A549 (cell line): ENCODE results near the gene PPP4R2. TPM values are rescaled to one million over a fixed set of nuclear protein-coding genes. Genes with fewer than 3 reads are reported as not detected.

ENCODE experiments used
- ATAC-seq, 2 experiments: fragments of 200-7000 bp in 1 of 2; fragments of >200 bp in 1 of 2; cut with Nextera tagmentation in 1 of 2; cut with Tn5 transposase in 1 of 2; 3 replicates each; pipeline versions ENCODE4 v1.8.0 to v1.9.1; 2018 to 2020; ENCODE audit warnings: mild to moderate bottlenecking in 1 of 2, moderate library complexity in 1 of 2
- CTCF ChIA-PET: fragments of 300-600 bp; sonication (Branson Sonifier 250); formaldehyde crosslinking; extraction: SDS; loops from one replicate; lab custom pipeline; 2021; ENCODE audit warnings: antibody characterized with exemption, inconsistent platforms; lab: Yijun Ruan, JAX
- POLR2A ChIA-PET: fragments of 350-600 bp; formaldehyde crosslinking; extraction: SDS; loops from one replicate; lab custom pipeline; 2021; ENCODE audit warnings: antibody characterized with exemption, inconsistent platforms; lab: Yijun Ruan, JAX
- DNase-seq, 2 experiments: peaks; one replicate each; pipeline versions ENCODE4 v3.0.0 to v3.0.0-alpha.2; 2011 to 2016; ENCODE audit warnings: low read depth in 1 of 2, low spot score in 1 of 2
- FAIRE-seq: peaks from 2 replicates; lab custom pipeline; 2011; peaks lifted over from hg19 to GRCh38; lab: Jason Lieb, UNC
- H3K27ac ChIP-seq, 2 experiments: fragments of >200 bp; sonication (Bioruptor Twin); formaldehyde crosslinking; 3 replicates each; pipeline ENCODE4 v1.5.1; 2016 to 2017
- H3K4me1 ChIP-seq: fragments of >200 bp; sonication (Bioruptor Twin); formaldehyde crosslinking; 3 replicates; pipeline ENCODE4 v1.6.1; 2016
- H3K4me2 ChIP-seq: fragments of >200 bp; sonication (Bioruptor Twin); formaldehyde crosslinking; 3 replicates; pipeline ENCODE4 v1.6.1; 2016
- H3K4me3 ChIP-seq: fragments of >200 bp; sonication (Bioruptor Twin); formaldehyde crosslinking; 3 replicates; pipeline ENCODE4 v1.5.1; 2016
- H3K9me3 ChIP-seq: fragments of >200 bp; sonication (Bioruptor Twin); formaldehyde crosslinking; 3 replicates; pipeline ENCODE4 v1.6.1; 2016
- BCL3 ChIP-seq: fragments of >200 bp; sonication (Bioruptor Twin); formaldehyde crosslinking; IDR thresholded peaks from 3 replicates; pipeline ENCODE4 v1.6.1; 2016
- CBX8 ChIP-seq: fragments of 200-600 bp; sonication (generic); IDR thresholded peaks from 2 replicates; pipeline ENCODE4 v1.6.1; 2016
- CTCF ChIP-seq: fragments of >200 bp; sonication (Bioruptor Twin); formaldehyde crosslinking; IDR thresholded peaks from 3 replicates; pipeline ENCODE4 v1.5.1; 2016
- EHF ChIP-seq: fragments of 250-450 bp; sonication (Bioruptor Pico); IDR thresholded peaks from 2 replicates; pipeline ENCODE4 v1.5.0; 2020; ENCODE audit warnings: mild to moderate bottlenecking
- FOSB ChIP-seq: fragments of 250-450 bp; sonication (Bioruptor Pico); IDR thresholded peaks from 2 replicates; pipeline ENCODE4 v1.5.0; 2020; ENCODE audit warnings: mild to moderate bottlenecking, moderate library complexity
- FOSL2 ChIP-seq, 2 experiments: fragments of 450-650 bp in 1 of 2; fragments of >200 bp in 1 of 2; sonication (Bioruptor Twin) in 1 of 2; formaldehyde crosslinking; IDR thresholded peaks; 2 replicates each; pipeline versions ENCODE4 v1.5.0 to v1.6.1; 2016 to 2020; ENCODE audit warnings: mild to moderate bottlenecking in 1 of 2, moderate library complexity in 1 of 2
- HDAC2 ChIP-seq: fragments of 200-600 bp; sonication (generic); IDR thresholded peaks from 2 replicates; pipeline ENCODE4 v1.6.1; 2016
- HES2 ChIP-seq: fragments of >200 bp; sonication (Bioruptor Twin); formaldehyde crosslinking; IDR thresholded peaks from 2 replicates; pipeline ENCODE4 v1.6.1; 2016
- HOXB5 ChIP-seq: fragments of 250-450 bp; sonication (Bioruptor Pico); IDR thresholded peaks from 2 replicates; pipeline ENCODE4 v1.5.0; 2020; ENCODE audit warnings: mild to moderate bottlenecking, moderate library complexity
- JUN ChIP-seq, 2 experiments: fragments of >200 bp; sonication (Bioruptor Twin); formaldehyde crosslinking; IDR thresholded peaks; 2 replicates in 1 of 2; 3 replicates in 1 of 2; pipeline ENCODE4 v1.6.1; 2016 to 2017
- JUNB ChIP-seq: fragments of >200 bp; sonication (Bioruptor Twin); formaldehyde crosslinking; IDR thresholded peaks from 2 replicates; pipeline ENCODE4 v1.6.1; 2016
- MAZ ChIP-seq: fragments of 150-350 bp; IDR thresholded peaks from 2 replicates; pipeline ENCODE4 v1.6.1; 2014; ENCODE audit warnings: antibody characterized with exemption, low read depth, low read length, borderline replicate concordance
- NFE2L2 ChIP-seq: fragments of 150-350 bp; conservative IDR thresholded peaks from 2 replicates; pipeline ENCODE4 v1.6.1; 2014; ENCODE audit warnings: low read length
- NPAS2 ChIP-seq: fragments of 250-450 bp; sonication (Bioruptor Pico); IDR thresholded peaks from 2 replicates; pipeline ENCODE4 v1.8.0; 2022; ENCODE audit warnings: mild to moderate bottlenecking, moderate library complexity, borderline replicate concordance
- REST ChIP-seq: fragments of 200-600 bp; sonication (generic); IDR thresholded peaks from 2 replicates; pipeline ENCODE4 v1.6.1; 2016; ENCODE audit warnings: antibody characterized with exemption, mild to moderate bottlenecking, moderate library complexity
- SMC3 ChIP-seq: fragments of >200 bp; sonication (Bioruptor Twin); formaldehyde crosslinking; IDR thresholded peaks from 3 replicates; pipeline ENCODE4 v1.6.1; 2018; ENCODE audit warnings: inconsistent platforms
- SREBF2 ChIP-seq: fragments of 450-650 bp; IDR thresholded peaks from 2 replicates; pipeline ENCODE4 v1.6.1; 2014; ENCODE audit warnings: mild to moderate bottlenecking, moderate library complexity
- WGBS: methylation state at CpG from one replicate; pipeline ENCODE4 v1.1.6; 2017; ENCODE audit errors: missing lambda C conversion rate; 5-methylcytosine and 5-hydroxymethylcytosine counted together
- polyA plus RNA-seq, 4 experiments: library from polyadenylated mRNA; depleted of rRNA in 3 of 4; stranded (reverse); fragments of >200 nt; fragmentation: RNase III in 1 of 4; extraction: RNeasy Plus Mini Kit Qiagen cat#74134 plus additional on column Dnase treatment in 1 of 4; gene quantifications; 2 replicates in 3 of 4; 3 replicates in 1 of 4; pipeline ENCODE4 v1.2.3, GENCODE V29; 2011 to 2017

The PPP4R2 gene
- polyA plus RNA-seq, 2 of the 4 experiments (the other 2 are of a cell fraction), result 39.3 to 68.4 TPM

- ATAC-seq (no peak), DNase-seq (no peak), FAIRE-seq (no peak)
- no peak overlapping the region for H3K27ac ChIP-seq
- no peaks in the 10 kb centered on the region for H3K4me1 ChIP-seq
- WGBS, result 84% methylated on average over 5 of the region's 5 CpGs
- H3K4me2 ChIP-seq, result no peak overlapping the region
- no peak overlapping the region for H3K4me3 ChIP-seq
- ChIA-PET CTCF (no interaction called here), POLR2A (no interaction called here)
- H3K9me3 ChIP-seq, result no peaks in the 10 kb centered on the region
- no peak for TF ChIP-seq NFE2L2
- 0 out of 5 replicates have a peak, but pooled peaks of 1 of the 2 experiments have one; percentile 1 for TF ChIP-seq JUN (IDR thresholded peaks at IDR 0.05)
These were observed 72.6 kb downstream of the PPP4R2 start for GRCh38 chr3:73069187-73069586.

GRCh38 chr3:73069775-73070444 is 73.3 kb downstream of the PPP4R2 start:
- TF ChIP-seq SREBF2, result no peak
- no peak for TF ChIP-seq MAZ
- TF ChIP-seq JUNB, result no peak
- no peak for TF ChIP-seq HDAC2
- TF ChIP-seq SMC3, result no peak
- no peak for TF ChIP-seq BCL3
- TF ChIP-seq NPAS2 (CRISPR knock-in tag), result no peak
- TF ChIP-seq HOXB5 (CRISPR knock-in tag), result no peak
- TF ChIP-seq EHF (CRISPR knock-in tag), result no peak
- no peak for TF ChIP-seq FOSB
- TF ChIP-seq HES2, result no peak
- TF ChIP-seq CBX8, result no peak
- TF ChIP-seq CTCF, result no peak
- no peak for TF ChIP-seq REST
- no peak for TF ChIP-seq FOSL2 (IDR thresholded peaks at IDR 0.05)
- TF ChIP-seq FOSL2 (CRISPR knock-in tag; IDR thresholded peaks at IDR 0.05), result no peak
- WGBS, result 89% methylated on average over 14 of the region's 14 CpGs
- ATAC-seq, result peak in 1 of 2 experiments; percentile 56; a peak in 3 of 6 replicates
- Histone ChIP-seq H3K27ac (no peak overlapping the region), H3K4me3 (no peak overlapping the region), H3K9me3 (no peaks in the 10 kb centered on the region), H3K4me2 (no peak overlapping the region), H3K4me1 (no peaks in the 10 kb centered on the region)
- ChIA-PET POLR2A (no interaction called here), CTCF (interaction anchor here (1.6 kb wide), 1 partner anchor 210 kb away, joined by 4 read pairs; no protein-coding TSS in a partner anchor)
- FAIRE-seq, result no peak
- DNase-seq, result no peak
